SU-DHL-6 (cell line): ENCODE measurements around the gene ACADS.

ENCODE experiments used
- H2AFZ ChIP-seq: fragments of 200-600 bp; sonication (generic); 2 replicates; pipeline ENCODE4 v1.6.1; 2014; ENCODE audit warnings: low read depth, mild to moderate bottlenecking, moderate library complexity, mixed read lengths, antibody characterized with exemption, low read length; ENCODE audit not compliant: severe bottlenecking
- H3F3A ChIP-seq: fragments of 200-600 bp; shearing (Covaris generic); 2 replicates; pipeline ENCODE4 v1.6.0; 2016; ENCODE audit warnings: antibody characterized with exemption, mild to moderate bottlenecking; ENCODE audit not compliant: insufficient read depth
- H3K27ac ChIP-seq: fragments of 200-600 bp; sonication (generic); 2 replicates; pipeline ENCODE4 v1.5.1; 2016; ENCODE audit warnings: low read depth, mild to moderate bottlenecking, low read length, moderate library complexity, mixed read lengths
- H3K27me3 ChIP-seq: fragments of 200-600 bp; sonication (generic), shearing (Covaris generic); 2 replicates; pipeline ENCODE4 v1.6.0; 2014; ENCODE audit warnings: mild to moderate bottlenecking, low read length
- H3K36me3 ChIP-seq: fragments of 200-600 bp; sonication (generic); 2 replicates; pipeline ENCODE4 v1.6.1; 2014; ENCODE audit warnings: mild to moderate bottlenecking, low read length, mixed read lengths
- H3K4me2 ChIP-seq: fragments of 300-600, 200-600 bp; shearing (Covaris generic), sonication (generic); 2 replicates; pipeline ENCODE4 v1.6.0; 2014; ENCODE audit warnings: low read length, low read depth, mild to moderate bottlenecking; ENCODE audit not compliant: poor library complexity, severe bottlenecking
- H3K4me3 ChIP-seq: fragments of 200-600 bp; sonication (generic); 2 replicates; pipeline ENCODE4 v1.5.1; 2014; ENCODE audit warnings: antibody characterized with exemption, low read length, mild to moderate bottlenecking, mixed read lengths; ENCODE audit not compliant: insufficient read depth, poor library complexity, severe bottlenecking
- H3K79me2 ChIP-seq: fragments of 200-600 bp; sonication (generic); 2 replicates; pipeline ENCODE4 v1.6.1; 2014; ENCODE audit warnings: mild to moderate bottlenecking, low read length, moderate library complexity; ENCODE audit not compliant: insufficient read depth
- H3K9ac ChIP-seq: fragments of 200-600 bp; sonication (generic); 2 replicates; pipeline ENCODE4 v1.7.0; 2014; ENCODE audit warnings: mild to moderate bottlenecking, low read length
- H3K9me2 ChIP-seq: fragments of 200-600 bp; sonication (generic); replicated peaks from 2 replicates; pipeline ENCODE4 v1.6.1; 2014; ENCODE audit warnings: low read length; ENCODE audit not compliant: insufficient read depth
- H3K9me3 ChIP-seq: fragments of 200-600 bp; sonication (generic); 2 replicates; pipeline ENCODE4 v1.6.1; 2014; ENCODE audit warnings: low read length, mixed read lengths; ENCODE audit not compliant: insufficient read depth
- H4K20me1 ChIP-seq: fragments of 200-600 bp; sonication (generic); 2 replicates; pipeline ENCODE4 v1.6.1; 2014; ENCODE audit warnings: low read depth, mild to moderate bottlenecking, antibody characterized with exemption, low read length, moderate library complexity, mixed read lengths
- EZH2phosphoT487 ChIP-seq: fragments of 200-600 bp; sonication (generic), shearing (Covaris generic); conservative IDR thresholded peaks from 2 replicates; pipeline ENCODE4 v1.6.1; 2018; ENCODE audit warnings: mild to moderate bottlenecking, antibody characterized with exemption, low read length, moderate library complexity, mixed read lengths
- TF ChIP-seq, protein P1 (sequence below): fragments of 200-600 bp; sonication (generic); IDR thresholded peaks from one replicate; pipeline ENCODE4 v1.5.1; 2017; ENCODE audit warnings: antibody characterized with exemption, mild to moderate bottlenecking, low read length, moderate library complexity; ENCODE audit not compliant: insufficient read depth, poor library complexity, severe bottlenecking

ACADS gene

DNA sequence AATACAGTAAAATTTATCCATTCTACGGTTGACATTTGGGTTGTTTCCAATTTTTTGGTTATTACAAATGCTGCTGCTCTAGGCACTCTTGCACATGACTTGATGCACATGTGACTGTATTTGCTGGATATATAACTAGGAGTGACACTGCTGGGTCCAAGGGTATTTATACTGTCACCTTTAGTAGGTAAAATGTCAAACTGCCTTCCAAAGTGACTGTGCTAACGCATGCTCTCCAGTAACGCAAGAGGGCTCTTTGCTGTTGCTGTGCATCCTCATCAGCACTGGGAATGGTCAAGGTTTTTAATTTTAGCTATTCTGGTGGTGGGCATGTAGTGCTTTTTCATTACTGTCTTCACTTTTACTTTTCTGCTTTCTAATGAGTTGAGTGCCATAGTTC is 62.3 kb downstream of the ACADS start:
- Histone ChIP-seq H3K36me3 (no peaks in the 10 kb centered on the region), H3K27ac (no peak overlapping the region), H3K9ac (no peak overlapping the region), H3F3A (peaks cover 3% of the 10 kb centered on the region; the same call in 1 of the 2 replicates), H2AFZ (no peak overlapping the region), H3K4me3 (no peak overlapping the region), H3K9me2 (no peaks in the 10 kb centered on the region), H3K79me2 (no peaks in the 10 kb centered on the region), H3K4me2 (no peak overlapping the region), H4K20me1 (no peaks in the 10 kb centered on the region), H3K9me3 (no peaks in the 10 kb centered on the region), H3K27me3 (no peaks in the 10 kb centered on the region)
- no peak for TF ChIP-seq EZH2phosphoT487
- TF ChIP-seq, protein P1, sequence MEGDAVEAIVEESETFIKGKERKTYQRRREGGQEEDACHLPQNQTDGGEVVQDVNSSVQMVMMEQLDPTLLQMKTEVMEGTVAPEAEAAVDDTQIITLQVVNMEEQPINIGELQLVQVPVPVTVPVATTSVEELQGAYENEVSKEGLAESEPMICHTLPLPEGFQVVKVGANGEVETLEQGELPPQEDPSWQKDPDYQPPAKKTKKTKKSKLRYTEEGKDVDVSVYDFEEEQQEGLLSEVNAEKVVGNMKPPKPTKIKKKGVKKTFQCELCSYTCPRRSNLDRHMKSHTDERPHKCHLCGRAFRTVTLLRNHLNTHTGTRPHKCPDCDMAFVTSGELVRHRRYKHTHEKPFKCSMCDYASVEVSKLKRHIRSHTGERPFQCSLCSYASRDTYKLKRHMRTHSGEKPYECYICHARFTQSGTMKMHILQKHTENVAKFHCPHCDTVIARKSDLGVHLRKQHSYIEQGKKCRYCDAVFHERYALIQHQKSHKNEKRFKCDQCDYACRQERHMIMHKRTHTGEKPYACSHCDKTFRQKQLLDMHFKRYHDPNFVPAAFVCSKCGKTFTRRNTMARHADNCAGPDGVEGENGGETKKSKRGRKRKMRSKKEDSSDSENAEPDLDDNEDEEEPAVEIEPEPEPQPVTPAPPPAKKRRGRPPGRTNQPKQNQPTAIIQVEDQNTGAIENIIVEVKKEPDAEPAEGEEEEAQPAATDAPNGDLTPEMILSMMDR = no peak
